Progenitor cell of endocrine pancreas (in vitro differentiated cells): ENCODE measurements around the gene CDH13. TPM values are rescaled to one million over a fixed set of nuclear protein-coding genes. Genes with fewer than 3 reads are reported as not detected.

Source experiments
- DNase-seq: peaks from one replicate; pipeline ENCODE4 v3.0.0; 2021; ENCODE audit warnings: low spot score; ENCODE audit not compliant: unreplicated experiment
- H3K27ac Mint-ChIP-seq: 2 replicates; pipeline ENCODE4 v1.8.0; 2021; ENCODE audit warnings: mild to moderate bottlenecking, moderate library complexity, mixed read lengths
- H3K27me3 Mint-ChIP-seq: 2 replicates; pipeline ENCODE4 v1.8.0; 2021; ENCODE audit warnings: mixed read lengths
- H3K36me3 Mint-ChIP-seq: 2 replicates; pipeline ENCODE4 v1.8.0; 2022; ENCODE audit warnings: mixed read lengths; ENCODE audit not compliant: insufficient read depth
- H3K4me1 Mint-ChIP-seq: 2 replicates; pipeline ENCODE4 v1.8.0; 2021; ENCODE audit warnings: low read depth, mixed read lengths
- H3K4me3 Mint-ChIP-seq: 2 replicates; pipeline ENCODE4 v1.8.0; 2021; ENCODE audit warnings: low read depth, mild to moderate bottlenecking, moderate library complexity, mixed read lengths
- H3K9me3 Mint-ChIP-seq: 2 replicates; pipeline ENCODE4 v1.8.0; 2021; ENCODE audit warnings: low read depth, mixed read lengths
- CTCF ChIP-seq: fragments of 200-600 bp; sonication (generic); IDR thresholded peaks from one replicate; pipeline ENCODE4 v1.5.0; 2021; ENCODE audit warnings: antibody characterized with exemption, mild to moderate bottlenecking; ENCODE audit not compliant: unreplicated experiment
- total RNA-seq: library from RNA; stranded (reverse); gene quantifications from 2 replicates; pipeline ENCODE4 v1.2.1, GENCODE V29; 2021

Gene CDH13
- total RNA-seq, 1 donor from 2014 or later: 0.38 TPM

GRCh38 chr16:82709987-82710386, 83.2 kb downstream of the CDH13 start:
- Mint-ChIP-seq H3K36me3 (no peaks in the 10 kb centered on the region), H3K4me1 (no peaks in the 10 kb centered on the region), H3K4me3 (no peak overlapping the region), H3K27me3 (peaks cover 21% of the 10 kb centered on the region), H3K27ac (no peak overlapping the region), H3K9me3 (no peaks in the 10 kb centered on the region)
- no peak for TF ChIP-seq CTCF
- DNase-seq: no peak

GRCh38 chr16:82713778-82714177, 87.0 kb downstream of the CDH13 start:
- no peak for TF ChIP-seq CTCF
- no peaks in the 10 kb centered on the region for H3K36me3 Mint-ChIP-seq
- no peak overlapping the region for H3K27ac Mint-ChIP-seq
- H3K9me3 Mint-ChIP-seq: no peaks in the 10 kb centered on the region
- no peaks in the 10 kb centered on the region for H3K4me1 Mint-ChIP-seq
- DNase-seq: no peak
- no peak overlapping the region for H3K4me3 Mint-ChIP-seq
- H3K27me3 Mint-ChIP-seq: peaks cover 23% of the 10 kb centered on the region

GRCh38 chr16:82715160-82715559, 88.4 kb downstream of the CDH13 start:
- no peak for TF ChIP-seq CTCF
- Mint-ChIP-seq H3K36me3 (no peaks in the 10 kb centered on the region), H3K9me3 (no peaks in the 10 kb centered on the region), H3K27ac (no peak overlapping the region), H3K27me3 (peaks cover 23% of the 10 kb centered on the region), H3K4me1 (no peaks in the 10 kb centered on the region), H3K4me3 (no peak overlapping the region)
- DNase-seq: no peak

GRCh38 chr16:82715833-82716232, 89.1 kb downstream of the CDH13 start:
- Mint-ChIP-seq H3K9me3 (no peaks in the 10 kb centered on the region), H3K27ac (no peak overlapping the region), H3K4me1 (no peaks in the 10 kb centered on the region), H3K4me3 (no peak overlapping the region), H3K27me3 (peaks cover 23% of the 10 kb centered on the region), H3K36me3 (no peaks in the 10 kb centered on the region)
- DNase-seq: no peak
- TF ChIP-seq CTCF: no peak

GRCh38 chr16:82716361-82716855, 89.6 kb downstream of the CDH13 start:
- peaks cover 23% of the 10 kb centered on the region for H3K27me3 Mint-ChIP-seq
- H3K36me3 Mint-ChIP-seq: no peaks in the 10 kb centered on the region
- no peaks in the 10 kb centered on the region for H3K4me1 Mint-ChIP-seq
- H3K27ac Mint-ChIP-seq: no peak overlapping the region
- DNase-seq: no peak
- TF ChIP-seq CTCF: no peak
- H3K4me3 Mint-ChIP-seq: no peak overlapping the region
- H3K9me3 Mint-ChIP-seq: no peaks in the 10 kb centered on the region
